Endothelial cell of umbilical vein (primary cell): Measurements from ENCODE around the gene WHRN. TPM values are rescaled to one million over a fixed set of nuclear protein-coding genes. Genes with fewer than 3 reads are reported as not detected.
A peak's percentile ranks its signal among the peaks of the same experiment; 100 is the strongest.

Experiments
- BruUV-seq: library from RNA; stranded (reverse); fragments of 400-500 nt; replicated peaks from 2 replicates; lab custom pipeline; 2021; lab: Mats Ljungman, UMichigan
- CTCF ChIA-PET: fragments of 300-600, 350-600 bp; sonication (Branson Sonifier 250); formaldehyde crosslinking; loops from one replicate; lab custom pipeline; 2021; ENCODE audit warnings: antibody characterized with exemption, inconsistent platforms; lab: Charles Lee
- POLR2A ChIA-PET: fragments of 300-600, 350-600 bp; sonication (Branson Sonifier 250); formaldehyde crosslinking; loops from one replicate; lab custom pipeline; 2021; ENCODE audit warnings: antibody characterized with exemption, inconsistent platforms; lab: Charles Lee
- DNase-seq: peaks from one replicate; pipeline ENCODE4 v3.0.0-alpha.2; 2011; ENCODE audit warnings: low read depth, low spot score
- FAIRE-seq: peaks from 2 replicates; lab custom pipeline; 2011; peaks lifted over from hg19 to GRCh38; lab: Jason Lieb, UNC
- H2AFZ ChIP-seq: 2 replicates; pipeline ENCODE4 v1.6.0; 2012; ENCODE audit warnings: low read depth, low read length, control low read depth, inconsistent platforms
- H3K27ac ChIP-seq: 2 replicates; pipeline ENCODE4 v1.5.1; 2011; ENCODE audit warnings: low read depth, mild to moderate bottlenecking, control low read depth, low read length, moderate library complexity; ENCODE audit not compliant: insufficient read depth
- H3K27me3 ChIP-seq, 2 experiments: 2 replicates each; pipeline versions ENCODE4 v1.6.0 to v1.6.1; 2011; ENCODE audit warnings: low read length in 2 of 2, mixed read lengths in 1 of 2; ENCODE audit not compliant: control insufficient read depth in 2 of 2, insufficient read depth in 2 of 2
- H3K36me3 ChIP-seq, 2 experiments: 2 replicates in 1 of 2; 3 replicates in 1 of 2; pipeline ENCODE4 v1.5.1; 2011; ENCODE audit warnings: low read length in 2 of 2, mild to moderate bottlenecking in 1 of 2, moderate library complexity in 1 of 2; ENCODE audit not compliant: control insufficient read depth in 2 of 2, insufficient read depth in 2 of 2; ENCODE audit errors: extremely low read depth in 1 of 2
- H3K4me1 ChIP-seq: 3 replicates; pipeline ENCODE4 v1.5.1; 2011; ENCODE audit warnings: mild to moderate bottlenecking, low read length; ENCODE audit not compliant: control insufficient read depth, insufficient read depth; ENCODE audit errors: extremely low read depth
- H3K4me2 ChIP-seq: 2 replicates; pipeline ENCODE4 v1.6.1; 2011; ENCODE audit warnings: low read length, control low read depth, mixed read lengths; ENCODE audit not compliant: insufficient read depth
- H3K4me3 ChIP-seq, 3 experiments: fragments of 200-600 bp in 1 of 3; sonication (generic), shearing (Covaris generic) in 1 of 3; replicated peaks in 1 of 3; 2 replicates each; pipeline ENCODE4 v1.5.1; 2011 to 2016; ENCODE audit warnings: control low read depth in 3 of 3, low read length in 3 of 3, mild to moderate bottlenecking in 2 of 3, inconsistent platforms in 1 of 3, low read depth in 1 of 3, moderate library complexity in 1 of 3; ENCODE audit not compliant: insufficient read depth in 1 of 3
- H3K79me2 ChIP-seq: 2 replicates; pipeline ENCODE4 v1.6.0; 2012; ENCODE audit warnings: low read length, inconsistent platforms; ENCODE audit not compliant: control insufficient read depth, insufficient read depth
- H3K9ac ChIP-seq: replicated peaks from 2 replicates; pipeline ENCODE3; 2011; ENCODE audit warnings: low read length, control low read depth; ENCODE audit not compliant: insufficient read depth; ENCODE audit errors: extremely low read depth
- H3K9me1 ChIP-seq: replicated peaks from 3 replicates; pipeline ENCODE4 v1.6.0; 2011; ENCODE audit warnings: mild to moderate bottlenecking, low read length; ENCODE audit not compliant: control insufficient read depth, insufficient read depth; ENCODE audit errors: extremely low read depth
- H3K9me3 ChIP-seq: replicated peaks from 2 replicates; pipeline ENCODE4 v1.5.1; 2012; ENCODE audit warnings: low read length, inconsistent platforms; ENCODE audit not compliant: control insufficient read depth, insufficient read depth
- H4K20me1 ChIP-seq: replicated peaks from 2 replicates; pipeline ENCODE3; 2011; ENCODE audit warnings: mild to moderate bottlenecking, low read length; ENCODE audit not compliant: control insufficient read depth, insufficient read depth; ENCODE audit errors: extremely low read depth
- CTCF ChIP-seq, 2 donors: IDR thresholded peaks; 1 replicate in 1 of 2; 2 replicates in 1 of 2; pipeline ENCODE4 v1.5.1; 2011; ENCODE audit warnings: low read length in 2 of 2, mild to moderate bottlenecking in 2 of 2, moderate library complexity in 2 of 2, control low read depth in 1 of 2, inconsistent platforms in 1 of 2, low read depth in 1 of 2; ENCODE audit not compliant: insufficient read depth in 1 of 2; ENCODE audit errors: extremely low read depth in 1 of 2
- EZH2 ChIP-seq: IDR thresholded peaks from 2 replicates; pipeline ENCODE4 v1.6.1; 2012; ENCODE audit warnings: borderline replicate concordance, low read depth, mild to moderate bottlenecking, moderate library complexity, low read length, inconsistent platforms; ENCODE audit not compliant: severe bottlenecking
- FOS ChIP-seq: IDR thresholded peaks from 2 replicates; pipeline ENCODE4 v1.6.1; 2011; ENCODE audit warnings: mild to moderate bottlenecking, low read length, moderate library complexity, borderline replicate concordance; ENCODE audit not compliant: insufficient read depth
- GATA2 ChIP-seq: IDR thresholded peaks from 2 replicates; pipeline ENCODE4 v1.7.0; 2011; ENCODE audit warnings: low read depth, mild to moderate bottlenecking, moderate library complexity, mixed read lengths, low read length; ENCODE audit not compliant: insufficient read length, insufficient read depth
- JUN ChIP-seq: IDR thresholded peaks from 2 replicates; pipeline ENCODE4 v1.6.1; 2011; ENCODE audit warnings: borderline replicate concordance, low read depth; ENCODE audit not compliant: insufficient read length, insufficient read depth
- MAX ChIP-seq: IDR thresholded peaks from 2 replicates; pipeline ENCODE4 v1.6.1; 2011; ENCODE audit not compliant: insufficient read depth, insufficient read length
- MYC ChIP-seq: IDR thresholded peaks from one replicate; pipeline ENCODE4 v1.6.1; 2011; ENCODE audit warnings: mild to moderate bottlenecking, low read depth, low read length
- POLR2A ChIP-seq: IDR thresholded peaks from 2 replicates; pipeline ENCODE4 v1.6.1; 2012; ENCODE audit warnings: low read depth, mild to moderate bottlenecking, control low read depth, low read length
- POLR2AphosphoS5 ChIP-seq: IDR thresholded peaks from 2 replicates; pipeline ENCODE4 v1.6.1; 2012; ENCODE audit warnings: low read depth, mild to moderate bottlenecking, control low read depth, low read length, moderate library complexity; ENCODE audit not compliant: insufficient read depth
- dilution Hi-C: fragments of 300-500 bp; cut with MboI; formaldehyde crosslinking; loops from one replicate; pipeline ENCODE4 v1.15.0; 2019; ENCODE audit warnings: low sequenced_read_pairs; ENCODE audit not compliant: extremely low pct_ligation_motif_present
- intact Hi-C: fragments of 100-400 bp; cut with micrococcal nuclease; formaldehyde crosslinking; loops from one replicate; pipeline ENCODE4 v1.10.0; 2022
- polyA plus RNA-seq, 4 experiments: library from polyadenylated mRNA; depleted of rRNA in 3 of 4; stranded (reverse) in 3 of 4; unstranded in 1 of 4; fragments of >200 nt; gene quantifications; 2 replicates each; pipeline versions ENCODE4 v1.2.1 to v1.2.3, GENCODE V29; 2011 to 2012; ENCODE audit warnings: missing spikeins in 1 of 4
- total RNA-seq: library from RNA; stranded (reverse); gene quantifications from 2 replicates; pipeline ENCODE4 v1.2.3, GENCODE V29; 2021

WHRN gene
- total and polyA plus RNA-seq, 2 donors (not counting 3 experiments of a cell fraction or from before 2014, with no cell fraction given) = 0.35 to 0.69 TPM

DNA sequence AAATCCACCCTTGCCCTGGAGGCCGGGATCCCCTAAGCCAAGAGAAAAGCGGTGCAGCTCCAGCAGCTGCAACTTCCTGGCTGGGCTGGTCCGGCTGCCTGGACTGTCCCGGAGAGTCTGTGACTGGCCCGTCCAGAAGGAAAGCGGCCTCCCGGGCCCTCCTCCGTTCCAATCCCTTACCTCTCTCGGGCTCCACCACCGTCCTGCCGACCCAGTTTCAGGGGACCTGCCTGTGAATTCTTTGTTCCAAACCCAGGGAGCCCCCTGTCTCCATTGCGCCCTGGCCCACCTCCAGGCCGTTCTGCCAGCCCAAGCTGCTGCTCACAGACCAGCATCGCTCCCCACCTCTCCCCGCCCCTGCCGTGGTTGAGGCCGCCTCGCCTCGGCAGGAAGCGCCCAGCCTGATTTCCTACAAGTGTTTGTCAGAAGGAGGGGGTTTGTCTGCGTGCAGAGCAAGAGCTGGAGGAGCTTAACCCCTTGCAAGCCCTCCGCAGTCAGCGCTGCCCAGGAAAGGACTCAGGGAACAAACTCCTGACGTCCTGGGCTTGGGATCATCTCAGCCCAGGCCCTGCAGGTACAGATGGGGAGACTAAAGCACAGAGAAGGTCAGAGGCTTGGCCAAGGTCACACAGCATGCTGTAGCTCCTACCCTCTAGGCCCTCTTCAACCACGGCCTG, 117.5 kb downstream of the WHRN start, which contains the start of gene AKNA:
TSS of gene AKNA (minus strand) at position 303 of the 677 bp plus-strand sequence. CDS start 6,649 bp downstream, outside the sequence.
- H3K4me2 ChIP-seq = peak within 1 kb of the TSS; percentile 84
- H4K20me1 ChIP-seq = no peaks in the 10 kb centered on the region
- BruUV-seq = no TSS peak
- no peaks in the 10 kb centered on the region for H3K9me3 ChIP-seq
- peaks cover 6% of the 10 kb centered on the region for H3K79me2 ChIP-seq
- ChIA-PET POLR2A (no interaction called here), CTCF (interaction anchor here (0.8 to 3.8 kb wide), 6 partner anchors 11 to 280 kb away, joined by 3 to 24 read pairs (median 5); no protein-coding TSS in a partner anchor)
- no peaks in the 10 kb centered on the region for H3K9me1 ChIP-seq
- peak within 1 kb of the TSS; percentile 71 for H3K9ac ChIP-seq
- peak within 1 kb of the TSS; percentile 32 for H3K27ac ChIP-seq
- TF ChIP-seq FOS (no peak), MAX (no peak), JUN (no peak), GATA2 (no peak), POLR2A (peak; percentile 91), MYC (no peak), CTCF (IDR thresholded peaks at IDR 0.05; ENCODE audit: extremely low read depth in 1 of 2, insufficient read depth in 1 of 2, low read depth in 1 of 2, low read length in 2 of 2) (no peak), POLR2AphosphoS5 (peak; percentile 85), EZH2 (no peak)
- H3K4me1 ChIP-seq = peaks cover 31% of the 10 kb centered on the region
- FAIRE-seq = peak; percentile 92
- dilution Hi-C loops (no loop called here), intact Hi-C loops (loop anchor here (1.0 to 2.0 kb wide), 2 partner anchors 10 to 49 kb away; no protein-coding TSS in a partner anchor)
- peak within 1 kb of the TSS; percentile 42 to 68 (median 46) for H3K4me3 ChIP-seq
- no peaks in the 10 kb centered on the region for H3K27me3 ChIP-seq
- no peaks in the 10 kb centered on the region for H3K36me3 ChIP-seq
- H2AFZ ChIP-seq = peak within 1 kb of the TSS; percentile 79
- peak; percentile 86 for DNase-seq
